Transverse colon (tissue), 4 donors: Measurements from ENCODE around the gene DOCK8. TPM values are rescaled to one million over a fixed set of nuclear protein-coding genes. Genes with fewer than 3 reads are reported as not detected.

Source experiments
- DNase-seq: peaks from one replicate; pipeline ENCODE4 v3.0.0-alpha.2; 2019
- H3K27ac ChIP-seq, 4 donors: fragments of 200-600 bp; sonication (generic); 2 replicates each; pipeline ENCODE4 v1.5.1; 2016 to 2018; ENCODE audit warnings: inconsistent platforms in 4 of 4
- H3K27me3 ChIP-seq: fragments of 200-600 bp; sonication (generic); 2 replicates; pipeline ENCODE4 v1.5.1; 2017; ENCODE audit warnings: inconsistent platforms
- H3K36me3 ChIP-seq, 4 donors: fragments of 200-600 bp; sonication (generic); 2 replicates each; pipeline ENCODE4 v1.5.1; 2017 to 2019; ENCODE audit warnings: inconsistent platforms in 4 of 4
- H3K4me1 ChIP-seq, 4 donors: fragments of 200-600 bp; sonication (generic); 2 replicates each; pipeline ENCODE4 v1.5.1; 2017 to 2020; ENCODE audit warnings: inconsistent platforms in 4 of 4
- H3K4me3 ChIP-seq, 4 donors: fragments of 200-600 bp; sonication (generic); 1 replicate in 1 of 4; 2 replicates in 3 of 4; pipeline versions ENCODE4 v1.5.1 to v1.6.1; 2017 to 2019; ENCODE audit warnings: inconsistent platforms in 4 of 4
- H3K9me3 ChIP-seq, 2 donors: fragments of 200-600 bp; sonication (generic); 2 replicates each; pipeline ENCODE4 v1.5.1; 2017 to 2019; ENCODE audit warnings: inconsistent platforms in 2 of 2
- EP300 ChIP-seq: sonication (generic); formaldehyde crosslinking; IDR thresholded peaks from one replicate; pipeline ENCODE4 v1.6.1; 2017; ENCODE audit warnings: antibody characterized with exemption, low read depth
- POLR2A ChIP-seq: fragments of 450-650 bp; IDR thresholded peaks from one replicate; pipeline ENCODE4 v1.6.1; 2016; ENCODE audit warnings: antibody characterized with exemption, mild to moderate bottlenecking, moderate library complexity
- POLR2AphosphoS5 ChIP-seq, 3 donors: sonication (generic); formaldehyde crosslinking; IDR thresholded peaks; one replicate each; pipeline ENCODE4 v1.6.1; 2016; ENCODE audit warnings: antibody characterized with exemption in 3 of 3
- WGBS, 2 donors: methylation state at CpG; one replicate each; pipeline ENCODE4 v1.1.5; 2018; ENCODE audit warnings: low coverage in 1 of 2; 5-methylcytosine and 5-hydroxymethylcytosine counted together
- in situ Hi-C, 4 donors: fragments of 200-750 bp; cut with MboI; loops; one replicate each; pipeline versions ENCODE4 v1.15.0 to v1.15.1; 2017; ENCODE audit warnings: low sequenced_read_pairs in 3 of 4, low pct_ligation_motif_present in 1 of 4, low pct_unique_long_range_greater_than_20kb in 1 of 4
- intact Hi-C: fragments of 100-400 bp; cut with DNase I; formaldehyde crosslinking; loops from one replicate; pipeline ENCODE4 v1.15.1; 2023; ENCODE audit warnings: low total_unique reads
- total RNA-seq, 4 donors: library from RNA; depleted of rRNA; stranded (reverse); fragments of >200 nt; gene quantifications; one replicate each; pipeline ENCODE4 v1.1.0, GENCODE V29; 2016
- TF ChIP-seq, protein P1 (sequence below), 5 experiments: fragments of 200-600 bp in 3 of 5; fragments of 450-650 bp in 2 of 5; sonication (generic) in 3 of 5; IDR thresholded peaks; 1 replicate in 2 of 5; 2 replicates in 3 of 5; pipeline ENCODE4 v1.5.1; 2016 to 2017; ENCODE audit warnings: antibody characterized with exemption in 5 of 5, inconsistent platforms in 3 of 5, mild to moderate bottlenecking in 2 of 5, moderate library complexity in 1 of 5

DOCK8 gene
- total RNA-seq, 4 donors from 2014 or later, result 11.2 to 59.5 (median 14.7) TPM

DNA sequence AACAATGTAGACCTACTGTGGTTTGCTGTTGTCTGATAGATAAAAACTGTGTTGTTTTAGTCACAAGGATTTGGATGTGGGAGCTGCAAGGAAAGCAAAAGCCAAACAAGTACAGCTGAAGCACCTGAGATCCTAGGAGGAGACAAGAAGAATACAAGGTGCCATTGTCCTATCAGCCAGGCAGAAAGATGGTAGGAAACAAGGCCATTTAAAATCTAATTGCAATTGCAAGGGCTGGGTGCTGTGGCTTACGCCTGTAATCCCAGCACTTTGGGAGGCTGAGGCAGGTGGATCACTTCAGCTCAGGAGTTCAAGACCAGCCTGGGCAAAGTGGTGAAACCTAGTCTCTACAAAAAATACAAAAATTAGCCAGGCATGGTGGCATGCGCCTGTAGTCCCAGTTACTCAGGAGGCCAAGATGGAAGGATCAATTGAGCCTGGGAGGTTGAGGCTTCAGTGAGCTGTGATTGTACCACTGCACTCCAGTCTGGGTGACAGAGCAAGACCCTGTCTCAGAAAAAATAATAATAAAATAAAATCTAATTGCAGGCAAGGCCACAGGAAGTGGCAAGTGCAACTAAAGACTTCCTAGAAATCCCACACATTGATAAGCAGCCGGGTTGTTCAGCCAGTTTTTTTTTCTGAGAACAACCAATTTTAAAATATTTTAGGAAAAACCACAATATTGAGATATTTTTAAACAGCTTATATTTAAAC, 22.6 kb downstream of the DOCK8 start:
- no peak for DNase-seq
- TF ChIP-seq POLR2AphosphoS5 (IDR thresholded peaks at IDR 0.05) (no peak), POLR2A (no peak), EP300 (no peak)
- TF ChIP-seq, protein P1, sequence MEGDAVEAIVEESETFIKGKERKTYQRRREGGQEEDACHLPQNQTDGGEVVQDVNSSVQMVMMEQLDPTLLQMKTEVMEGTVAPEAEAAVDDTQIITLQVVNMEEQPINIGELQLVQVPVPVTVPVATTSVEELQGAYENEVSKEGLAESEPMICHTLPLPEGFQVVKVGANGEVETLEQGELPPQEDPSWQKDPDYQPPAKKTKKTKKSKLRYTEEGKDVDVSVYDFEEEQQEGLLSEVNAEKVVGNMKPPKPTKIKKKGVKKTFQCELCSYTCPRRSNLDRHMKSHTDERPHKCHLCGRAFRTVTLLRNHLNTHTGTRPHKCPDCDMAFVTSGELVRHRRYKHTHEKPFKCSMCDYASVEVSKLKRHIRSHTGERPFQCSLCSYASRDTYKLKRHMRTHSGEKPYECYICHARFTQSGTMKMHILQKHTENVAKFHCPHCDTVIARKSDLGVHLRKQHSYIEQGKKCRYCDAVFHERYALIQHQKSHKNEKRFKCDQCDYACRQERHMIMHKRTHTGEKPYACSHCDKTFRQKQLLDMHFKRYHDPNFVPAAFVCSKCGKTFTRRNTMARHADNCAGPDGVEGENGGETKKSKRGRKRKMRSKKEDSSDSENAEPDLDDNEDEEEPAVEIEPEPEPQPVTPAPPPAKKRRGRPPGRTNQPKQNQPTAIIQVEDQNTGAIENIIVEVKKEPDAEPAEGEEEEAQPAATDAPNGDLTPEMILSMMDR (IDR thresholded peaks at IDR 0.05), result no peak
- peaks cover 0 to 2% of the 10 kb centered on the region in 2 donors for H3K9me3 ChIP-seq
- no peaks in the 10 kb centered on the region for H3K4me1 ChIP-seq
- no peak overlapping the region for H3K27ac ChIP-seq
- in situ Hi-C loops (no loop called here), intact Hi-C loops (no loop called here)
- no peak overlapping the region for H3K4me3 ChIP-seq
- 71 to 73% methylated on average over 2 to 3 of the region's 3 CpGs for WGBS, 2 donors
- H3K27me3 ChIP-seq, result no peaks in the 10 kb centered on the region
- H3K36me3 ChIP-seq, result no peaks in the 10 kb centered on the region

DNA sequence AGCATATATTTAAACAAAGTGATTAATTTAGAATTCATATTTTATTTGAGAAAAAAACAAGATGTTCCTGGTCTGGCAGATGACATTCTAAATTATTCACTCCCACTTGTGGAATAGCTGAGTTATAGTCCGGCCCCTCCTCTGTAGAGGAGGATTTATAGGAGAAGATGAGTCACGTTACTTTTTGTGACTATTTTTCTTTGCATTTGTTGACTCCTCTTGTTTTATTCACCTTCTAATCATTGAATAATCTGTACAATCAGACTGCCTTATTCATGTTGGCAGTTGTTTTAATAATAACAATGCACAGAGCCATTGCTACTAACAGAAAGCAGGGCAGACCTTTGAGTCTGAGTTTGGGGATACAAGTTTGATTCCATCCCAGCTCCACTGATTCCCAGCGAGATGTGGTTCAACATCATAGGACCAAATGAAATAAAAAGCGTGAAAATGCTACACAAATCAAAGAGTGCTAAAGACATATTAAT, 23.2 kb downstream of the DOCK8 start:
- Histone ChIP-seq H3K9me3 (peaks cover 0 to 2% of the 10 kb centered on the region in 2 donors), H3K4me1 (no peaks in the 10 kb centered on the region), H3K27ac (no peak overlapping the region), H3K27me3 (no peaks in the 10 kb centered on the region), H3K4me3 (no peak overlapping the region), H3K36me3 (no peaks in the 10 kb centered on the region)
- WGBS, 2 donors, result 78 to 85% methylated on average over 4 of the region's 4 CpGs
- in situ Hi-C loops (no loop called here), intact Hi-C loops (no loop called here)
- TF ChIP-seq, protein P1 (IDR thresholded peaks at IDR 0.05), result no peak
- TF ChIP-seq POLR2AphosphoS5 (IDR thresholded peaks at IDR 0.05) (no peak), EP300 (no peak), POLR2A (no peak)
- no peak for DNase-seq

DNA sequence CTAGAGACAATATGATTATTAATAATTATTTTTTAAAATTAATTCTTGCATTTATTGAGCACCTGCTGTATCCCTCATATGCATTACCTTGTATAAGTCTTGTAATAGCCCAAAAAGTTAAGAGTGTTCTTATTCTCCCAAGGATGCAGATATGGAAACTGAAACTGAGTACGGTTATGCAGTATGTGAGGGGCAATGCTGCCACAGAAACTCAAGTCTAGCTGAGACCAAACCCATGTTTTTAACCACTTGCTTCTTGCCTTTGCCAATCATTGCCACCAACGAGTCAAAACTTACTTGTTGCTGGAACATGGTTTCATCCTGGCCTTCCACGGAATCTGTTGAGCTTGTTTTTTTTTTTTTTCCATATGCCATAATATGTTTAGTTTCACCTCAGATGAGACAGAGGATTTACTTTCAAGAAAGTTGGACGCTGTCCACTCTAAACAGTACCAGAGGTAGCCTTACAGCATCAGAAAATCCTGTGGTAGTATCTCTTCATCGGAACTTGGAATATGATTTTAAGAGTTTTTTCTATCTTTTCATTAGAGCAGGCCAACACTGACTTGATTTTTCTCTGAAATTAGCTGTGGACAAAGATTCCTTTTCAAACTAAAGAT, 27.9 kb downstream of the DOCK8 start:
- H3K9me3 ChIP-seq, result no peaks in the 10 kb centered on the region
- no peaks in the 10 kb centered on the region for H3K27me3 ChIP-seq
- no peak for DNase-seq
- no peak overlapping the region for H3K4me3 ChIP-seq
- WGBS, 2 donors, result 78% methylated on average over 5 of the region's 5 CpGs
- no peaks in the 10 kb centered on the region for H3K36me3 ChIP-seq
- TF ChIP-seq, protein P1 (IDR thresholded peaks at IDR 0.05), result no peak
- TF ChIP-seq POLR2A, result no peak
- no peak for TF ChIP-seq POLR2AphosphoS5 (IDR thresholded peaks at IDR 0.05)
- no peak for TF ChIP-seq EP300
- in situ Hi-C loops (no loop called here), intact Hi-C loops (no loop called here)
- H3K27ac ChIP-seq, result no peak overlapping the region
- H3K4me1 ChIP-seq, result no peaks in the 10 kb centered on the region

DNA sequence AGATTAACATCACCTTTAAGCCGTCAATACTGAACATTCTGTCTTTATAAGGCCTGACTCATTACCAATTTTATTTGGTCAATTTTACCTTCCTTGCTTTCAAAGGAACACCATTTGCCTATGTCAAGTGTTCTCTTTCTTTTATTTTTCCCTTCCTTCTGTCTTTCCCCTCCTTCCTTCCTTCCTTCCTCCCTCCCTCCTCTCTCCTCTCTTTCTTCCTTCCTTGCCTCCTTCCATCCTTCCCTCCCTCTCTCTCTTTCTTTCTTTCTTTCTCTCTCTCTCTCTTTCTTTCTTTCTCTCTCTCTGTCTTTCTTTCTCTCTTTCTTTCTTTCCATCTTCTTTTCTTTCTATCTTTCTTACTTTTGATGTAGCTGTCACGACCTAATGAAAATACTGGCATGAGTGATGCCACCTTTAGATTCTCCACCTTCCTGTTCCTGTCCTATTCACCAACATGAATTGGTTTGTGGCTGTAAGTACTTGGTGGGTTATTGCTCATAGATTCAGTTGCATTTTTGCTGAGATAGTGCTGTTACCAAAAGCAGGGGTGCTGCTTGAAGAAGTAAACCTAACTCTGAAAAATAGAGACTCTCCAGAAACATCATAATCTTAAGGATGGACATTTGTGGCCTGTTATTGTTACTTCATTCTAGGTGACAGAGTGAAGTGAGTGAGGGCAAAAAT, 33.8 kb downstream of the DOCK8 start:
- intact Hi-C loops, result no loop called here
- no peak for DNase-seq
- TF ChIP-seq POLR2AphosphoS5 (IDR thresholded peaks at IDR 0.05) (no peak), EP300 (no peak), POLR2A (no peak)
- TF ChIP-seq, protein P1 (IDR thresholded peaks at IDR 0.05), result no peak
- no peak overlapping the region for H3K27ac ChIP-seq
- 69 to 77% methylated on average over 2 of the region's 2 CpGs for WGBS, 2 donors
- no peaks in the 10 kb centered on the region for H3K36me3 ChIP-seq
- in situ Hi-C loops, result no loop called here
- H3K4me3 ChIP-seq, result no peak overlapping the region
- H3K27me3 ChIP-seq, result no peaks in the 10 kb centered on the region
- H3K9me3 ChIP-seq, result no peaks in the 10 kb centered on the region
- no peaks in the 10 kb centered on the region for H3K4me1 ChIP-seq
